ENCODE results near the gene HIBCH.

- TF ChIP-seq EZH2 (IDR thresholded peaks at IDR 0.05; ENCODE audit: borderline replicate concordance, low read length) (no peak), CTCF (IDR thresholded peaks at IDR 0.05; ENCODE audit: low read length) (no peak)
Observed at GRCh38 chr2:190335225-190335559, 15.6 kb upstream of the HIBCH start.
